BLaER1 treated with 17β-estradiol and CSF1 and Interleukin-3, amounts not matched to agents 10 nM and 100 nM (cell line): ENCODE results near the gene ADD3.

Source experiments
- H3K27ac ChIP-seq, 11 experiments: shearing (Covaris generic); formaldehyde crosslinking; 2 replicates each; pipeline ENCODE4 v1.8.1; 2022
- H3K27me3 ChIP-seq, 11 experiments: shearing (Covaris generic); formaldehyde crosslinking; 2 replicates each; pipeline ENCODE4 v1.8.1; 2022
- H3K36me3 ChIP-seq, 11 experiments: shearing (Covaris generic); formaldehyde crosslinking; 2 replicates each; pipeline ENCODE4 v1.8.1; 2022
- H3K4me1 ChIP-seq, 10 experiments: shearing (Covaris generic); formaldehyde crosslinking; 2 replicates each; pipeline ENCODE4 v1.8.1; 2022
- H3K4me2 ChIP-seq, 11 experiments: shearing (Covaris generic); formaldehyde crosslinking; 2 replicates each; pipeline ENCODE4 v1.8.1; 2022
- H3K4me3 ChIP-seq, 10 experiments: shearing (Covaris generic); formaldehyde crosslinking; 2 replicates each; pipeline ENCODE4 v1.8.1; 2022
- H3K9ac ChIP-seq, 11 experiments: shearing (Covaris generic); formaldehyde crosslinking; 2 replicates each; pipeline ENCODE4 v1.8.1; 2022
- H3K9me3 ChIP-seq, 11 experiments: shearing (Covaris generic); formaldehyde crosslinking; replicated peaks in 1 of 11; 2 replicates each; pipeline ENCODE4 v1.8.1; 2022
- H4K20me1 ChIP-seq, 11 experiments: shearing (Covaris generic); formaldehyde crosslinking; 2 replicates each; pipeline ENCODE4 v1.8.1; 2022
- Cebpa-rat ChIP-seq, 11 experiments: shearing (Covaris generic); IDR thresholded peaks; 2 replicates each; pipeline ENCODE4 v1.8.1; 2022

Gene ADD3, protein sequence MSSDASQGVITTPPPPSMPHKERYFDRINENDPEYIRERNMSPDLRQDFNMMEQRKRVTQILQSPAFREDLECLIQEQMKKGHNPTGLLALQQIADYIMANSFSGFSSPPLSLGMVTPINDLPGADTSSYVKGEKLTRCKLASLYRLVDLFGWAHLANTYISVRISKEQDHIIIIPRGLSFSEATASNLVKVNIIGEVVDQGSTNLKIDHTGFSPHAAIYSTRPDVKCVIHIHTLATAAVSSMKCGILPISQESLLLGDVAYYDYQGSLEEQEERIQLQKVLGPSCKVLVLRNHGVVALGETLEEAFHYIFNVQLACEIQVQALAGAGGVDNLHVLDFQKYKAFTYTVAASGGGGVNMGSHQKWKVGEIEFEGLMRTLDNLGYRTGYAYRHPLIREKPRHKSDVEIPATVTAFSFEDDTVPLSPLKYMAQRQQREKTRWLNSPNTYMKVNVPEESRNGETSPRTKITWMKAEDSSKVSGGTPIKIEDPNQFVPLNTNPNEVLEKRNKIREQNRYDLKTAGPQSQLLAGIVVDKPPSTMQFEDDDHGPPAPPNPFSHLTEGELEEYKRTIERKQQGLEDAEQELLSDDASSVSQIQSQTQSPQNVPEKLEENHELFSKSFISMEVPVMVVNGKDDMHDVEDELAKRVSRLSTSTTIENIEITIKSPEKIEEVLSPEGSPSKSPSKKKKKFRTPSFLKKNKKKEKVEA

DNA sequence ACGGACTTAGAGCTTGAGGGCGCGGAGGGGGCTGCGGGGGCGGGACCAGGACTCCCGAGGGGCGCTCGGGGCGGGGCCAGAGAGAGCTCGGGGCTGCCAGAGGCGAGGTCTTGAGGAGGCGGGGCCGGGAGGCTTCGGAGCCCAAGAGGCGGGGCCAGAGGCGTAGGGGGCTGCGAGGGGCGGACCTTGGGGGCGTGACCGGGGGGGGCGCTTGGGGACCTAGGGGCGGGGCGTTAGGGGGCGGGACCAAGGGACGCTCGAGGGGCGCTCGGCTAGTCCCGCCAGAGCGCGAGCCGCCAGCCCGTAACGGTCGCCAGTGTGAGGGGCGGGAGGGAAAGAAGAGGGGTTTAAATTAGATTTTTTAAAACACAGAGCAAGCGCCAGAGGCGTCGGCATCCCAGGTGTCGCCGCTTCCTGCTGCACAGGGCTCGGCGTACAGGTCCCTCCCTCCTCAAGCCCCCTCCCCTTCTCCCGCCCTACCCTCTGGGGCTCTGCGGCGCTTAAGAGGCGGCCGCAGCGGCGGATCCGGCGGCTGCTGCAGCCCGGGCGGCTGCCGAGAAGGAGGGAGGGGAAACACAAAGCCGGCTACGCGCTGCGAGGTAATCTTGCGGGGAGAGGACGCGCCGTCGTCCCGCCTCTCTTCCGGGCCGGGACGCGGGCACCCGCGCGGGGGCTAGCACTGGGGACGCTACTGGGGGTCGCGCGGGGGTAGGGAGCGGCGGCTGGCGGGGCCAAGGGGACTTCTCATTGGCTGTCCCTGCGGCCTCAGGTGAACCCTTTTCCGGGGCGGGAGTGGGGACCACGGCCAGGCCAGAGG lies at the start of gene ADD3:
Gene ADD3, plus strand, starts transcription at position 284 of the 817 bp plus-strand sequence. CDS start 92,670 bp downstream, outside the sequence.
- peaks cover 46 to 78% (median 59%) of the 10 kb centered on the region in 10 experiments for H3K4me1 ChIP-seq

DNA sequence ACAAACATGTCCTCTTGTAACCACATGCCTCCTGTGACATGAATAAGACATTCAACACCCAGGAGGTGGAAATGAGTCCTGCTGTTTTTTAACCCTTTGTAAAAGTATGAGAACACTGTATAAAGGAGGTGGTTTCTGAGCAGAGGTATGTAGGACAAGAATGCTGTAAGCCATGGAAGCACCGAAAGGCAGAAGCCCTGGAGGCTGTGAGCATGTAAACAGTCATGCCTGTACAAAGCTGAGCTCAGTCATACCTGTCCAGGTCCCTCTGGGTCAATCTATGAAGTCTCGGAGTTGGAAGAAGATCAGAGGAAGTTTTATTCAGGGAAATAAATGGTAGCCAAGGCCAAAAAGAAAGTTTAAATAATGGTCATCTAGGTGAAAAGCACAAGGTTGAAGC lies 49.7 kb upstream of the ADD3 start:
- no peak overlapping the region for H3K4me2 ChIP-seq
- H4K20me1 ChIP-seq, result no peaks in the 10 kb centered on the region
- H3K9ac ChIP-seq, result no peak overlapping the region
- no peak overlapping the region for H3K27ac ChIP-seq
- H3K36me3 ChIP-seq, result no peaks in the 10 kb centered on the region
- no peaks in the 10 kb centered on the region for H3K9me3 ChIP-seq
- H3K27me3 ChIP-seq, result no peaks in the 10 kb centered on the region
- no peak overlapping the region for H3K4me3 ChIP-seq
- H3K4me1 ChIP-seq, result peaks cover 0 to 4% (median 0%) of the 10 kb centered on the region in 10 experiments; a peak in 1 of 20 replicates
- TF ChIP-seq Cebpa-rat (IDR thresholded peaks at IDR 0.05), result no peak

More for the DNA sequence above, at the start of gene ADD3:
- H3K27me3 ChIP-seq, result no peaks in the 10 kb centered on the region
- peak within 1 kb of the TSS; percentile 78 to 97 (median 94) for H3K27ac ChIP-seq
- no peaks in the 10 kb centered on the region for H3K9me3 ChIP-seq
- H3K4me2 ChIP-seq, result peak within 1 kb of the TSS; percentile 93 to 99 (median 97)
- H3K36me3 ChIP-seq, result peaks cover 0 to 4% (median 0%) of the 10 kb centered on the region in 11 experiments; a peak in 1 of 22 replicates
- TF ChIP-seq Cebpa-rat (IDR thresholded peaks at IDR 0.05), result no peak
- peak within 1 kb of the TSS; percentile 92 to 97 (median 94) for H3K9ac ChIP-seq
- H4K20me1 ChIP-seq, result peaks cover 0 to 42% (median 19%) of the 10 kb centered on the region in 11 experiments; a peak in 18 of 22 replicates
- peak within 1 kb of the TSS; percentile 91 to 99 (median 96) for H3K4me3 ChIP-seq

- Histone ChIP-seq H4K20me1 (no peaks in the 10 kb centered on the region), H3K36me3 (no peaks in the 10 kb centered on the region), H3K9ac (no peak overlapping the region), H3K4me3 (no peak overlapping the region), H3K4me2 (no peak overlapping the region), H3K4me1 (peaks cover 0 to 4% (median 0%) of the 10 kb centered on the region in 10 experiments; a peak in 1 of 20 replicates), H3K9me3 (no peaks in the 10 kb centered on the region), H3K27me3 (no peaks in the 10 kb centered on the region), H3K27ac (no peak overlapping the region)
- TF ChIP-seq Cebpa-rat (IDR thresholded peaks at IDR 0.05), result no peak
Observed at GRCh38 chr10:109959259-109960145, 48.3 kb upstream of the ADD3 start.

DNA sequence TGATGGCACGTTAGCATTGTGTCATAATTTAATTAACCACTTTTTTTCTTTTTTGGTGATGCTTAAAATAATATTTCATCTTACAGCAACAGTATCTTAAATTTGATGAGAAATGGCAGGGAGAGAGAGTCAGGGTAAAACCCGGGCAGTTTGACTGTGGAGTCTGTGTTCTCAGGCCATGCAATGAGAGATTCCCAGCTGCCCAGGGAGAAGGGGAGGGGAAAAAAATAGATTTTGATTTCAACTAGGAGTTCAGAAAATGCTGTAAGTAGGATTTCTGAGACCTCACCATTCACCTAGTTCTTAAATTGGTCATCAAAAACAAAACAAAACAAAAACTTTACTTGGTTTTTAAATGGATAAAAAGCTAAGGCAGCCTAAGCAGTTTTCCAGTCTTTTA lies 47.1 kb upstream of the ADD3 start:
- Histone ChIP-seq H3K4me2 (no peak overlapping the region), H3K9ac (no peak overlapping the region), H3K4me1 (no peaks in the 10 kb centered on the region), H3K27me3 (no peaks in the 10 kb centered on the region), H3K27ac (no peak overlapping the region), H4K20me1 (no peaks in the 10 kb centered on the region), H3K36me3 (no peaks in the 10 kb centered on the region), H3K9me3 (no peaks in the 10 kb centered on the region), H3K4me3 (no peak overlapping the region)
- no peak for TF ChIP-seq Cebpa-rat (IDR thresholded peaks at IDR 0.05)

- Histone ChIP-seq H3K9ac (no peak overlapping the region), H3K27ac (no peak overlapping the region), H3K4me2 (no peak overlapping the region)
Observed at GRCh38 chr10:109961174-109962001, 46.4 kb upstream of the ADD3 start.

GRCh38 chr10:109962247-109962646 lies 45.5 kb upstream of the ADD3 start:
- H3K4me1 ChIP-seq, result peaks cover 0 to 5% (median 0%) of the 10 kb centered on the region in 10 experiments; a peak in 2 of 20 replicates
- no peak overlapping the region for H3K4me2 ChIP-seq
- H3K27me3 ChIP-seq, result no peaks in the 10 kb centered on the region
- no peak for TF ChIP-seq Cebpa-rat (IDR thresholded peaks at IDR 0.05)
- H4K20me1 ChIP-seq, result no peaks in the 10 kb centered on the region
- H3K4me3 ChIP-seq, result no peak overlapping the region
- no peaks in the 10 kb centered on the region for H3K36me3 ChIP-seq
- no peak overlapping the region for H3K9ac ChIP-seq
- no peaks in the 10 kb centered on the region for H3K9me3 ChIP-seq
- no peak overlapping the region for H3K27ac ChIP-seq

More at GRCh38 chr10:109961174-109962001, 46.4 kb upstream of the ADD3 start:
- TF ChIP-seq Cebpa-rat (IDR thresholded peaks at IDR 0.05), result no peak
- Histone ChIP-seq H3K4me3 (no peak overlapping the region), H4K20me1 (no peaks in the 10 kb centered on the region), H3K9me3 (no peaks in the 10 kb centered on the region), H3K36me3 (no peaks in the 10 kb centered on the region), H3K27me3 (no peaks in the 10 kb centered on the region), H3K4me1 (no peaks in the 10 kb centered on the region)

GRCh38 chr10:109963439-109963838 lies 44.3 kb upstream of the ADD3 start:
- no peaks in the 10 kb centered on the region for H3K9me3 ChIP-seq
- H3K4me3 ChIP-seq, result no peak overlapping the region
- H4K20me1 ChIP-seq, result no peaks in the 10 kb centered on the region
- peaks cover 0 to 7% (median 0%) of the 10 kb centered on the region in 10 experiments; a peak in 2 of 20 replicates for H3K4me1 ChIP-seq
- no peaks in the 10 kb centered on the region for H3K27me3 ChIP-seq
- H3K4me2 ChIP-seq, result no peak overlapping the region
- no peaks in the 10 kb centered on the region for H3K36me3 ChIP-seq
- no peak overlapping the region for H3K9ac ChIP-seq
- TF ChIP-seq Cebpa-rat (IDR thresholded peaks at IDR 0.05), result no peak
- no peak overlapping the region for H3K27ac ChIP-seq
